Activated CD4-positive, alpha-beta T cell treated with anti-CD3 and anti-CD28 coated beads, Interleukin-2, amount 10 ng/mL, durations not matched to agents 24 days and 14 days (primary cell): ENCODE data around the gene ELAVL3. TPM values are rescaled to one million over a fixed set of nuclear protein-coding genes. Genes with fewer than 3 reads are reported as not detected.

Experiments
- DNase-seq: peaks from one replicate; pipeline ENCODE4 v3.0.0; 2022
- H3K27ac Mint-ChIP-seq: one replicate; pipeline ENCODE4 v1.8.0; 2022; ENCODE audit warnings: mild to moderate bottlenecking, mixed read lengths
- H3K27me3 Mint-ChIP-seq: one replicate; pipeline ENCODE4 v1.8.0; 2022; ENCODE audit warnings: mixed read lengths
- H3K36me3 Mint-ChIP-seq: one replicate; pipeline ENCODE4 v1.8.0; 2022; ENCODE audit warnings: low read depth, mild to moderate bottlenecking, mixed read lengths
- H3K4me1 Mint-ChIP-seq: one replicate; pipeline ENCODE4 v1.8.0; 2021; ENCODE audit warnings: mixed read lengths
- H3K4me3 Mint-ChIP-seq: one replicate; pipeline ENCODE4 v1.8.0; 2022; ENCODE audit warnings: mild to moderate bottlenecking, moderate library complexity, mixed read lengths
- H3K9me3 Mint-ChIP-seq: one replicate; pipeline ENCODE4 v1.8.0; 2021; ENCODE audit warnings: mixed read lengths
- intact Hi-C: fragments of 100-400 bp; cut with micrococcal nuclease; formaldehyde crosslinking; loops from one replicate; pipeline ENCODE4 v1.15.1; 2023
- total RNA-seq: library from RNA; stranded (reverse); gene quantifications from 2 replicates; pipeline ENCODE4 v1.2.3, GENCODE V29; 2022

ELAVL3 gene
- 0.71 TPM in 1 of 2 replicates, not detected in the other for total RNA-seq

- Mint-ChIP-seq H3K27me3 (peaks cover 40% of the 10 kb centered on the region), H3K27ac (peak within 1 kb of the TSS; percentile 51), H3K36me3 (peaks cover 8% of the 10 kb centered on the region), H3K9me3 (no peaks in the 10 kb centered on the region), H3K4me3 (peak within 1 kb of the TSS; percentile 84), H3K4me1 (peaks cover 18% of the 10 kb centered on the region)
- intact Hi-C loops = loop anchor here (5.0 kb wide), 1 partner anchor 59 kb away; no protein-coding TSS in a partner anchor
- no peak for DNase-seq
Observed at GRCh38 chr19:11480715-11481533, at the start of gene ELAVL3. Gene ELAVL3 (minus strand): TSS chr19:11481046. CDS start chr19:11480608, 438 bp downstream.

- H3K4me3 Mint-ChIP-seq = no peak overlapping the region
- H3K27ac Mint-ChIP-seq = no peak overlapping the region
- H3K4me1 Mint-ChIP-seq = peaks cover 16% of the 10 kb centered on the region
- H3K36me3 Mint-ChIP-seq = peaks cover 7% of the 10 kb centered on the region
- intact Hi-C loops = no loop called here
- H3K27me3 Mint-ChIP-seq = peaks cover 7% of the 10 kb centered on the region
- no peaks in the 10 kb centered on the region for H3K9me3 Mint-ChIP-seq
- peak; percentile 78 for DNase-seq
Observed at GRCh38 chr19:11530432-11530831, 49.6 kb upstream of the ELAVL3 start.

GRCh38 chr19:11528551-11529341 is 47.9 kb upstream of the ELAVL3 start, which contains the start of gene ECSIT:
Gene ECSIT (minus strand): TSS chr19:11529134. CDS start chr19:11519170, 9,964 bp downstream.
- Mint-ChIP-seq H3K27me3 (no peaks in the 10 kb centered on the region), H3K9me3 (no peaks in the 10 kb centered on the region), H3K27ac (peak within 1 kb of the TSS; percentile 93), H3K36me3 (peaks cover 7% of the 10 kb centered on the region), H3K4me3 (peak within 1 kb of the TSS; percentile 93), H3K4me1 (peaks cover 15% of the 10 kb centered on the region)
- peak; percentile 97 for DNase-seq
- intact Hi-C loops = loop anchor here (1.0 to 2.0 kb wide), 3 partner anchors 23 to 93 kb away; partner anchors contain the start of genes ELOF1, ODAD3, PRKCSH and ZNF653

- peaks cover 10% of the 10 kb centered on the region for H3K36me3 Mint-ChIP-seq
Observed at GRCh38 chr19:11519138-11519537, 38.3 kb upstream of the ELAVL3 start.

GRCh38 chr19:11513946-11514345 is 33.1 kb upstream of the ELAVL3 start:
- intact Hi-C loops = no loop called here
- no peak for DNase-seq
- H3K4me3 Mint-ChIP-seq = no peak overlapping the region
- H3K9me3 Mint-ChIP-seq = no peaks in the 10 kb centered on the region
- H3K27ac Mint-ChIP-seq = no peak overlapping the region
- H3K27me3 Mint-ChIP-seq = no peaks in the 10 kb centered on the region
- no peaks in the 10 kb centered on the region for H3K4me1 Mint-ChIP-seq
- peaks cover 14% of the 10 kb centered on the region for H3K36me3 Mint-ChIP-seq

More at GRCh38 chr19:11519138-11519537, 38.3 kb upstream of the ELAVL3 start:
- intact Hi-C loops = no loop called here
- Mint-ChIP-seq H3K27me3 (no peaks in the 10 kb centered on the region), H3K4me1 (peaks cover 2% of the 10 kb centered on the region), H3K4me3 (no peak overlapping the region), H3K9me3 (no peaks in the 10 kb centered on the region), H3K27ac (no peak overlapping the region)
- DNase-seq = no peak

GRCh38 chr19:11510444-11510843 is 29.6 kb upstream of the ELAVL3 start:
- Mint-ChIP-seq H3K4me1 (peaks cover 7% of the 10 kb centered on the region), H3K27ac (no peak overlapping the region), H3K27me3 (no peaks in the 10 kb centered on the region), H3K4me3 (no peak overlapping the region), H3K9me3 (no peaks in the 10 kb centered on the region), H3K36me3 (peaks cover 16% of the 10 kb centered on the region)
- intact Hi-C loops = no loop called here
- no peak for DNase-seq

GRCh38 chr19:11507370-11508078 is 26.7 kb upstream of the ELAVL3 start:
- no peaks in the 10 kb centered on the region for H3K27me3 Mint-ChIP-seq
- intact Hi-C loops = loop anchor here (5.0 kb wide), 1 partner anchor 545 kb away; the partner anchor contains the start of gene SMARCA4
- peaks cover 18% of the 10 kb centered on the region for H3K4me1 Mint-ChIP-seq
- peak overlapping the region; percentile 92 for H3K4me3 Mint-ChIP-seq
- no peak for DNase-seq
- no peaks in the 10 kb centered on the region for H3K9me3 Mint-ChIP-seq
- peaks cover 23% of the 10 kb centered on the region for H3K36me3 Mint-ChIP-seq
- peak overlapping the region; percentile 66 for H3K27ac Mint-ChIP-seq

GRCh38 chr19:11506967-11507366 is 26.1 kb upstream of the ELAVL3 start:
- Mint-ChIP-seq H3K9me3 (no peaks in the 10 kb centered on the region), H3K4me3 (peak overlapping the region; percentile 92), H3K27me3 (no peaks in the 10 kb centered on the region), H3K4me1 (peaks cover 18% of the 10 kb centered on the region), H3K36me3 (peaks cover 23% of the 10 kb centered on the region), H3K27ac (peak overlapping the region; percentile 97)
- intact Hi-C loops = loop anchor here (5.0 kb wide), 1 partner anchor 545 kb away; the partner anchor contains the start of gene SMARCA4
- DNase-seq = no peak

- intact Hi-C loops = loop anchor here (5.0 kb wide), 1 partner anchor 544 kb away; the partner anchor contains the start of gene SMARCA4
- H3K9me3 Mint-ChIP-seq = no peaks in the 10 kb centered on the region
- H3K4me1 Mint-ChIP-seq = peaks cover 18% of the 10 kb centered on the region
- peak overlapping the region; percentile 97 for H3K27ac Mint-ChIP-seq
- H3K4me3 Mint-ChIP-seq = peak overlapping the region; percentile 92
- no peak for DNase-seq
- peaks cover 21% of the 10 kb centered on the region for H3K36me3 Mint-ChIP-seq
- no peaks in the 10 kb centered on the region for H3K27me3 Mint-ChIP-seq
Observed at GRCh38 chr19:11506101-11506555, 25.3 kb upstream of the ELAVL3 start.

- DNase-seq = peak; percentile 99
- peaks cover 18% of the 10 kb centered on the region for H3K4me1 Mint-ChIP-seq
- H3K9me3 Mint-ChIP-seq = no peaks in the 10 kb centered on the region
- peak within 1 kb of the TSS; percentile 97 for H3K27ac Mint-ChIP-seq
- peaks cover 20% of the 10 kb centered on the region for H3K36me3 Mint-ChIP-seq
- intact Hi-C loops = loop anchor here (1.0 to 5.0 kb wide), 6 partner anchors 23 to 543 kb away; partner anchors contain the start of genes ECSIT, ODAD3, PRKCSH and SMARCA4
- H3K27me3 Mint-ChIP-seq = no peaks in the 10 kb centered on the region
- peak within 1 kb of the TSS; percentile 92 for H3K4me3 Mint-ChIP-seq
Observed at GRCh38 chr19:11505504-11506100, 24.8 kb upstream of the ELAVL3 start, which contains the start of gene ZNF653. Gene ZNF653 (minus strand): TSS chr19:11505839. CDS start chr19:11505786, 53 bp downstream.

GRCh38 chr19:11505032-11505503 is 24.2 kb upstream of the ELAVL3 start:
- intact Hi-C loops = loop anchor here (1.0 to 5.0 kb wide), 6 partner anchors 23 to 543 kb away; partner anchors contain the start of genes ECSIT, ODAD3, PRKCSH and SMARCA4

GRCh38 chr19:11504502-11505031 is 23.7 kb upstream of the ELAVL3 start:
- peak overlapping the region; percentile 81 for H3K27ac Mint-ChIP-seq
- no peaks in the 10 kb centered on the region for H3K9me3 Mint-ChIP-seq
- peaks cover 20% of the 10 kb centered on the region for H3K4me1 Mint-ChIP-seq
- intact Hi-C loops = loop anchor here (1.0 to 5.0 kb wide), 6 partner anchors 22 to 542 kb away; partner anchors contain the start of genes ECSIT, ODAD3, PRKCSH and SMARCA4
- peak overlapping the region; percentile 92 for H3K4me3 Mint-ChIP-seq
- no peak for DNase-seq
- H3K36me3 Mint-ChIP-seq = peaks cover 20% of the 10 kb centered on the region
- H3K27me3 Mint-ChIP-seq = no peaks in the 10 kb centered on the region

More at GRCh38 chr19:11505032-11505503, 24.2 kb upstream of the ELAVL3 start:
- Mint-ChIP-seq H3K9me3 (no peaks in the 10 kb centered on the region), H3K4me3 (peak overlapping the region; percentile 92), H3K36me3 (peaks cover 17% of the 10 kb centered on the region), H3K27me3 (no peaks in the 10 kb centered on the region), H3K4me1 (peaks cover 20% of the 10 kb centered on the region), H3K27ac (peak overlapping the region; percentile 97)
- DNase-seq = peak; percentile 99
